Adrenal gland (tissue), 12 donors: ENCODE results near the gene TMEM175. TPM values are rescaled to one million over a fixed set of nuclear protein-coding genes. Genes with fewer than 3 reads are reported as not detected.

Source experiments
- DNase-seq, 7 donors: peaks; one replicate each; pipeline ENCODE4 v3.0.0-alpha.2; 2019 to 2020
- H3K27ac ChIP-seq, 5 donors: fragments of 200-600 bp; sonication (generic) in 4 of 5; 1 replicate in 3 of 5; 2 replicates in 2 of 5; pipeline versions ENCODE4 v1.5.1 to v1.8.0; 2016 to 2020; ENCODE audit warnings: mild to moderate bottlenecking in 1 of 5
- H3K27me3 ChIP-seq: fragments of 200-600 bp; 2 replicates; pipeline ENCODE4 v1.8.0; 2021
- H3K36me3 ChIP-seq, 2 donors: fragments of 200-600 bp; replicated peaks in 1 of 2; 1 replicate in 1 of 2; 2 replicates in 1 of 2; pipeline versions ENCODE4 v1.5.1 to v1.8.0; 2018 to 2022
- H3K4me1 ChIP-seq, 2 donors: fragments of 200-600 bp; replicated peaks in 1 of 2; 1 replicate in 1 of 2; 2 replicates in 1 of 2; pipeline versions ENCODE4 v1.5.1 to v1.8.0; 2018 to 2021
- H3K4me3 ChIP-seq, 4 donors: fragments of 200-600 bp; sonication (generic) in 3 of 4; one replicate each; pipeline ENCODE4 v1.5.1; 2016 to 2018
- H3K9me3 ChIP-seq, 3 donors: fragments of 200-600 bp; sonication (generic) in 1 of 3; replicated peaks in 1 of 3; 1 replicate in 2 of 3; 2 replicates in 1 of 3; pipeline versions ENCODE4 v1.5.1 to v1.8.0; 2016 to 2021
- CTCF ChIP-seq, 6 experiments: fragments of 450-650 bp in 4 of 6; fragments of 200-600 bp in 2 of 6; sonication (generic) in 1 of 6; IDR thresholded peaks; 1 replicate in 5 of 6; 2 replicates in 1 of 6; pipeline versions ENCODE4 v1.5.1 to v1.8.0; 2016 to 2021; ENCODE audit warnings: antibody characterized with exemption in 6 of 6, mild to moderate bottlenecking in 2 of 6, moderate library complexity in 1 of 6
- POLR2A ChIP-seq, 2 donors: fragments of 450-650 bp; IDR thresholded peaks; one replicate each; pipeline ENCODE4 v1.6.1; 2017; ENCODE audit warnings: antibody characterized with exemption in 2 of 2, mild to moderate bottlenecking in 2 of 2, moderate library complexity in 1 of 2
- WGBS, 4 donors: extraction: QIAGEN DNeasy Blood & Tissue Kit in 2 of 4; methylation state at CpG; one replicate each; pipeline versions ENCODE4 v1.1.5 to v1.1.7; 2013 to 2017; 5-methylcytosine and 5-hydroxymethylcytosine counted together
- intact Hi-C, 2 donors: fragments of 100-400 bp; cut with DNase I; formaldehyde crosslinking; loops; one replicate each; pipeline versions ENCODE4 v1.14.1 to v1.15.0; 2022 to 2023
- polyA plus RNA-seq, 3 donors: library from polyadenylated mRNA; stranded (reverse); fragments of 200-250 nt in 2 of 3; fragments of 350-450 nt in 1 of 3; fragmentation: Illumina TruSeq in 1 of 3; extraction: RNeasy Lipid Tissue Mini Kit (QIAGEN cat#74804) in 1 of 3; gene quantifications; one replicate each; pipeline ENCODE4 v1.2.3, GENCODE V29; 2013 to 2014
- total RNA-seq, 9 donors: library from RNA; depleted of rRNA in 4 of 9; stranded (reverse); fragments of >200 nt in 4 of 9; fragments of 120-200 nt in 1 of 9; fragmentation: NEBNext Ultra II Directional in 1 of 9; extraction: Animal tissue kit (Norgen Biotek cat#: 25700) in 1 of 9; gene quantifications; one replicate each; pipeline versions ENCODE4 v1.1.0 to v1.2.4, GENCODE V29; 2013 to 2023
- donor health status: healthy with polysubstance abuse.
- donor health status: Bipolar disorder and iron deficiency.
- donor health status: DM: yes; HTN: yes; CAD: no.
- donor health status: DM: no; HTN: no; CAD: no.
- donor health status: DM: no; HTN: no; CAD: no.
- donor health status: DM: yes; HTN: yes; CAD: no.

The TMEM175 gene
- total and polyA plus RNA-seq, 12 donors, result 20.2 to 142 (median 47.9) TPM

DNA sequence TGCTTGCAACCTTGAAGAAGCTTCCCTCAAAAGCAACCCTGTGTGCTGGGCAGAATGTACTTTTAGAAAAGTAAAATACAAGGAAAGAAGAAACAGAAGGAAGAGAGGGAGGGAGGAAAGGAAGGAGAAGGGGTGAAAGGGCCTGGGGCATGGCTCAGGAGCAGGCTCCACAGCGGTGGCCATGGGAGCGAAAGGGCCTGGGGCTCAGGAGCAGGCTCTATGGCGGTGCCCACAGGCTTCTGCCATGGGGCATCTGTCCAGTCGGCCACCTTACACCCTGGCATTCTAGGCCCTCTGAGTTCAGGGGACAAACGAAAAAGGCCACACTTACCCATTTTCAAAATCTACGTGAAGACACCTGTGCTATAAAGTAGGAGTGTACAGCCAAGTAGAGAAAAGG is 31.5 kb upstream of the TMEM175 start:
- Histone ChIP-seq H3K36me3 (peaks cover 0 to 24% of the 10 kb centered on the region in 2 donors), H3K27me3 (no peaks in the 10 kb centered on the region), H3K4me3 (no peak overlapping the region), H3K4me1 (no peaks in the 10 kb centered on the region), H3K9me3 (no peaks in the 10 kb centered on the region), H3K27ac (no peak overlapping the region)
- intact Hi-C loops, result no loop called here
- WGBS, 4 donors, result 90 to 99% (median 94%) methylated on average over 6 of the region's 6 CpGs
- no peak for DNase-seq
- TF ChIP-seq POLR2A (IDR thresholded peaks at IDR 0.05) (no peak), CTCF (IDR thresholded peaks at IDR 0.05) (no peak)

DNA sequence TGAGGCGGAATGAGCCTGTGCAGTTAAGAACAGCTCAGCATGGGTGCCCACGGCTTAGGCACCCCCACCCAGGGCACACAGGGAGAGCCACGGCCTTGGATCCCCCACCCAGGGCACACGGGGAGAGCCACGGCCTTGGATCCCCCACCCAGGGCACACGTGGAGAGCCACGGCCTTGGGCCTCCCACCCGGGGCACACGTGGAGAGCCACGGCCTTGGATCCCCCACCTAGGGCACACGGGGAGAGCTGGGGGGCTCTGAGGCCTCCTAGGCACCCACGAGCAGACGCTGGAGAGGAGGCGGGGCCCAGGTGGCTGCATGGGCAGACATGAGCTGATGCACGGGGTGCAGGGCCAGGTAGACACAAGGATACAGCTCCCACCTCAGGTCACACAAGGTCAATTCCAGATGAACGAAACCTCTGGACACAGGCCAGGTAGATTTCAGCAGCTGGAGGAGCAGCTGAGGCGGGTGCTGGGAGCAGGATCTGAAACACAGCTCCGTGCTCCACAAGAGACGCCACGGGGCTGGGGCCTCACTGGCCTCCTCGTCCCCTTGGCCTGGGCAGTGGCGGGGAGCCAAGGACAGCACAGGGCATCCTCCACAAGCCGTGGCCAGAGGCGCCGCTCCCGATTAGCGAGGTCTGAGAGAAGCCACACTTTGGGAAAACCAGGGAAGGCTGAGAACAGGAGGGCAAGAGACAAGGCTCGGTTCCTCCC is 30.9 kb upstream of the TMEM175 start:
- peaks cover 0 to 17% of the 10 kb centered on the region in 2 donors for H3K36me3 ChIP-seq
- H3K27me3 ChIP-seq, result no peaks in the 10 kb centered on the region
- 46 to 68% (median 62%) methylated on average over 6 to 28 of the region's 28 CpGs for WGBS, 4 donors
- no peak for TF ChIP-seq CTCF (IDR thresholded peaks at IDR 0.05)
- TF ChIP-seq POLR2A (IDR thresholded peaks at IDR 0.05), result no peak
- H3K27ac ChIP-seq, result no peak overlapping the region
- H3K4me1 ChIP-seq, result no peaks in the 10 kb centered on the region
- DNase-seq, result peak in 3 of 7 donors; percentile 28 to 42 (median 40)
- H3K4me3 ChIP-seq, result no peak overlapping the region
- H3K9me3 ChIP-seq, result no peaks in the 10 kb centered on the region
- intact Hi-C loops, result no loop called here

- WGBS, 4 donors, result 94 to 96% (median 95%) methylated on average over 27 to 42 of the region's 42 CpGs
- Histone ChIP-seq H3K4me3 (no peak overlapping the region), H3K4me1 (no peaks in the 10 kb centered on the region), H3K27me3 (no peaks in the 10 kb centered on the region), H3K27ac (no peak overlapping the region), H3K9me3 (no peaks in the 10 kb centered on the region), H3K36me3 (no peaks in the 10 kb centered on the region)
- TF ChIP-seq POLR2A (IDR thresholded peaks at IDR 0.05) (no peak), CTCF (IDR thresholded peaks at IDR 0.05) (no peak)
- intact Hi-C loops, result no loop called here
- no peak for DNase-seq
These were observed 28.9 kb upstream of the TMEM175 start for GRCh38 chr4:903066-904046.
